CD4-positive, alpha-beta T cell treated with Interleukin-4 for 4 hours (primary cell): Measurements from ENCODE around the gene NIF3L1.

Source experiments
- DNase-seq: peaks from one replicate; pipeline ENCODE4 v3.0.0-alpha.2; 2020

Gene NIF3L1

DNA sequence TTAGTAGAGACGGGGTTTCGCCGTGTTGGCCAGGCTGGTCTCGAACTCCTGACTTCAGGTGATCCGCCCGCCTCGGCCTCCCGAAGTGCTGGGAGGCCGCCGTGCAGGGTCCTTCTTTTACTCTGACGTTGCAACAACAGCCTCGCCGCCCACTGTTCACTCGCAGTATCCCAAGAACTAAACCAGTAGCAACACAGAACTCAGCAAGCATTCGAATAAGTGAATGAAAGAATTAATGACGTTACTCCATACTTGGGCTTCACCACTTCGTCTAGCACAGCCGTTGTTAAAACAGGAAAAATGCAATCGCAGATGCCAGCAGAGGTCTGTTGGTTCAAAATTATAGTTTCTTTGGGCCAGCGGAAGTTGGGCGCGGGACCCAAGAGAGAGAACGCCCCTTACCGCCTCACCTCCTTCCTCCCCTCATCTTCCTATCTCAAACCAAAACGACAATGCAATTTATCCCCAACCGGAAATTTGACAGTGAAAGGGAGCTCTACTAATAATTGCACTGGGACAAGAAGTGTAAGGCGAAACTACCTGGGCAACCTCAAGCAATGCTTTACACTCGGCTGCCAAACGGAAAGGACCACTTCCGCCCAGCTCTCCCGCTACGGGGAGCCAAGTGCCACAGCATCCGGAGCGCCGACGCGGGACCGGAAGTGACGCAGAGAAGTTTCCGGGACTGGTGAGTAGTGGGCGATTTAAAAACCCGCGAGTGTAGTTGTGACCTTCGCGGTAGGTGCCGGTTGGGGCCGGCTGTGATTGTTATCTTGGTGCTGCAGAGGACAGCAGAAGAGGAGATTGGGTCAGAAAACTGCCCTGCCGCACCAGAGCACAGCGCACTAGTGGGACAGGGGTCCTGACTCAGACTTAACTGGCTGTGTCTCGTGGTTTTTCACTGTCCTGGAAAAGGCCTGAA lies at the start of gene NIF3L1, which contains the start of gene PPIL3:
Gene NIF3L1, plus strand, starts transcription at position 668 of the 922 bp plus-strand sequence. CDS start 2,573 bp downstream, outside the sequence.
Gene PPIL3, minus strand, starts transcription at position 374 of the 922 bp plus-strand sequence. CDS start 1,462 bp downstream, outside the sequence.
- DNase-seq = peak; percentile 97

- no peak for DNase-seq
Measured at GRCh38 chr2:200839513-200839912, 49.7 kb upstream of the NIF3L1 start.

DNA sequence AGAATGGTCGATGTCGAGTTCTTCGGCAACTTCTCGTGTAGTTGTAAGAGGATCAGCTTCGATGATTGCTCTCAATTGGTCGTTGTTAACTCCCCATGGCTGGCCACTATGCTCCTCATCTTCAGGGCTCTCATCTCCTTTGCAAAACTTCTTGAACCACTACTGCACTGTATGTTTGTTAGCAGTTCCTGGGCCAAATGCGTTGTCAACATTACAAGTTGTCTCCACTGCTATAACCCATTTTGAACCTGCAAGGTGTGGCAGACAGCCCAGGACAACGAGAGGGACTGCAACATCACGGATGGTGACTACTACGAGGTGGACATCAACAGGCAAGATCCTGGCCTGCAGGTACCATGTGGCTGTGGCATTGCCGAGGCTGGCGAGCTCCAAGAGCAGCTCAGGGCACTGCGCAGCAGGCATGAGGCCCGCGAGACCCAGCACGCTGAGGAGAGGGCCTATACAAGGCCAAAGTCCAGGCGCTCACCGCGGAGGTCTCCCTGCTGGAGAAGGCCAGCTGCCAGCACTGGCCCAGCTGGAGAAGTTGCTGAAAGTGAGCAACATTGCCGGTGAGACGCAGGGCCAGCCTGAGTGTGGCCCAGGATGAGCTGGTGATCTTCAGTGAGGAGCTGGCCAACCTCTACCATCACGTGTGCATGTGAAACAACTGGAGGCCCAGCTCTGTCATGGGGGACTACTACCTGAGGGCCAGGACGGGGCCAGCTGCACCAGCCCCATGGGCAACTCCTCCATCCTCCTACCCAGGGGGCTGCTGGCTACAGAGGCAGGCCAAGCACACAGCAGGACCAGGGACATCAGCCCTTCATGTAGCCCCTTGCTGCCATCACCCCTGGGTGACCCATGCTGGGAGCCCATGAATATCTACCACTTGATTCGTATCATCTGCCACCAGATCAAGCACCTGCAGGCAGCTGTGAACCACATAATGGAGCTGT lies 44.9 kb upstream of the NIF3L1 start:
- no peak for DNase-seq

GRCh38 chr2:200845194-200845593 lies 44.0 kb upstream of the NIF3L1 start:
- no peak for DNase-seq

DNA sequence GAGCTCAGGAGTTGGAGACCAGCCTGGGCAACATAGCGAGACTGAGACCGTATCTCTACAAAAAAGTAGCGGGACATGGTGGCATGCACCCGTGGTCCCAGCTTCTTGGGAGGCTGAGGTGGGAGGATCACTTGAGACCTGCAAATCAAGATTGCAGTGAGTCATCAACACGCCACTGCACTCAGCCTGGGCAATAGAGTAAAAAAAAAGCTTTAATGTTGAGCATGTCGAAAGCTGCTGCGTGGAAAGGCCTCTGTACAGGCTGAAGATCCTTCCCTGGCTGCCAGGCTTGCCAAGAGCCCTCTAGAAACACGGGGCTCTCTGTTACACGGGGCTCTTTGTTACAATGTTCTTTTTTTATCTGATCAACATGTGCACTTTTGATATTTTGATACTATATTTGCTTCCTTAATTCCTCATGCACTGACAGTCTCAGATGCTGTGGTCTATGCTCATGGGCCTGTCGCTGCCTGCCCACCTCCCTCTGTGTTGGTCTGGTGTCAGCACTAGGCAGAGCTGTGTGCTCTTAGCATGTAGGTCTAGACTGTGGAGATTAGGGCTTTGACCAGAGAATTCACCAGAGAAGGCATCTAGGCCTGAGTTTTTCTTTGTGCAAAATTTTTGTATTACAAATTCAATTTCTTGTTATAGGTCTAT lies 43.4 kb upstream of the NIF3L1 start:
- DNase-seq = no peak

GRCh38 chr2:200847269-200847668 lies 41.9 kb upstream of the NIF3L1 start:
- no peak for DNase-seq

- DNase-seq = no peak
Measured at GRCh38 chr2:200847939-200848338, 41.2 kb upstream of the NIF3L1 start.

DNA sequence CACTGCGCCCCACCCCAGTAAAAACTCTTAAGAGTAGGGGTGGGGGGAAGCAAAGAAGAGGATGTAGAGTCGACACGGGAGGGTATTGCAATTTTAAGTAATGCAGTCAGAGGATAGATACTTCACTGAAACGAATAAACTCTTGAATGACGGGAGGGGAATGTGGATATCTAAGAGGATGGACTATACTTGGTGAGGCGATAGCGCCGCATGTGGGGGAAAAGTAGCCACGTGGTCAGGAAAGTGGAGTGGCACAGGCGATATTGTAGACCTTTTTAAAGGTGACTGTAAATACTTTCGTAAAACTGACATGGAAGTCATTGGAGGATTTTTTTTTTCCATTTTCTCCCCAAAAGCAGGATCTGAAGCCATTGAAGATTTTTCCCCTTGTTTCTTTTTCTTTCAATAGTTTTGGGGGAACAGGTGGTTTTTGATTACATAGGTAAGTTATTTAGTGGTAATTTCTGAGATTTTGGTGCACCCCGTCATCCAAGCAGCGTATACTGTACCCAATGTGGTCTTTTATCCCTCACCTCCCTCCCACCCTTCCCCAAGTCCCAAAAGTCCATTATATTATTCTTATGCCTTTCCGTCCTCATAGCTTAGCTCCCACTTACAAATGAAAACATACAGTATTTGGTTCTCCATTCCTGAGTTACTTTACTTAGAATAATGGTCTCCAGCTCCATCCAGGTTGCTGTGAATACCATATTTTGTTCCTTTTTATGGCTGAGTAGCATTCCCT lies 38.5 kb upstream of the NIF3L1 start:
- DNase-seq = no peak

DNA sequence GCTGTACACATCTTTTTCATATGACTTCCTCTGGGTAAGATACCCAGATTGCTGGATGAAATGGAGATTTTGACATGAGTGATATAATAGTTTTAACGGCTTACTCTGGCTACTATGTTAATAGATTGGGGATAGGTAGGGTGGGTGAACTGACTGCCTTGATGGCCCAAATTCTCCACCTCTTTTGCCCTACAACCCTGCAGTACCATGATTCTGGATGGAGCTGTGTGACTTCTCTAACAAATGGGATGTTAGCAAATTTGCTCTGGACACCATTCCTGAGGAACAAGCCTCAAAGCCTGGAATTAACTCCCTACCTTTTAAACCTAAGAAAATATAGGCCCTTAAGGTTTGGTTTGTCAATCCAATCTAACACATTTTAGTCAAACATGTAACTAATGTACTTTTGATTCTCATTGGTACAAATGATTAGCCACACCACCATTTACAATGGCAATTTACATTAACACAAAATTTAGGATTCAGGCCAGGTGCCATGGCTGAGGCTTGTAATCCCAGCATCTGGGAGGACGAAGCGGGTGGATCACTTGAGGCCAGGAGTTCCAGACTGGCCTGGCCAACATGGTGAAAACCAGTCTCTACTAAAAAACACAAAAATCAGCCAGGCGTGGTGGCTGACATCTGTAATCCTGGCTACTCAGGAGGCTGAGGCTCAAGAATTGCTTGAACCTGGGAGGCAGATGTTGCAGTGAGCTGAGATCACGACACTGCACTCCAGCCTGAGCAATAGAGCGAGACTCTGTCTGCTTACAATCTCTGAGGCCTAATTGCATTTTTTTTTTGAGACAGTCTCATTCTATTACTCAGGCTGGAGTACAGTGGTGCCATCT lies 37.5 kb upstream of the NIF3L1 start:
- DNase-seq = no peak

DNA sequence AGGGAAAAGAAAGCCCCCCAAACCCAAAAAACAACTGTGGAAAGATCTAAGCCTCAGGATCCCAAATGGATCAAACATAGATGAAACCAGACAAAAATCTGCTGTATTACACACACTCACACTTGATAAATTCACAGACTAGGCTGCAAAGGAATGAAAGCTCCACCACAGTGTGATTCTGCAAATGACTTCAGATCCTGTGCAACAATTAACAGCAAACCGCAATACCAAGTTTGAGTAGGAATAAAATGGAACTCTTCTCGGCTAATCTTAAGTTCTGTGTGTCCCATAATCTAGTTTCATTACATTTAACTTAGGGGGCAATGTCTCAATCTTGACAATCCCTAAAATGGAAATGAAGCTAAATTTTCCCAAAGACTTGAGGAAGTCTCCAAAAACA lies 36.6 kb upstream of the NIF3L1 start:
- no peak for DNase-seq

- DNase-seq = no peak
Measured at GRCh38 chr2:200856806-200857205, 32.4 kb upstream of the NIF3L1 start.

DNA sequence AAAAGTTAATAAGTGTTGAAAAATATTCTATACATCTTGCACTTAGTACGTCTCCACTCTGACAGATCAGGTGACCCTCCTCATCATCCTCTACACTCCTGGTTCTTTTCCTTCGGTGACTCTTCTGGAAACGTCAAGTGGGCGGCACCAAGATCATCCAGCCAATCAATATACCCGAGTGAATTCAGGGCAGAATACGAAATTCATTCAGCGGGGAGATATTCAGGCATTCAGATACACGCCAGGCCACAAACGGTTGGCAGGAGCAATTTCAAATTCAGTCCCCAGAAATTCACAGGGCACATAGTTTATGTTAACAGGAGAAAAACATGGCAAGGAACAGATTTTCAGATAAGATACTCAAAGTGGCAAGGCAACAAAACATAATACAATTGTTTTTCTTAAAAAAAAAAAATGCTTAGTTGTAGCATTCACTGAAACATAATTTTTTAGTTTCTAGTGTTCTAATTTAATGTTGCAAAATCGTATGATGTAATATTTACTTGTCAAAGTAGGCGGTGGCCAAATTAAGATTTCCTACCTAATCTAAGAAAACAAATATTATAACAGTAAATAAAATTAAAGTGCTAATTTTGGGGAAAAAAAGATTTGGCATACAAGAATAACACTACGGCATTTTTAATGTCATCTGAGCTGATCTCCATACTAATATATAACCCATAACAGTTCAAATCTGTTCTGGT lies 28.9 kb upstream of the NIF3L1 start:
- DNase-seq = peak; percentile 23

- no peak for DNase-seq
Measured at GRCh38 chr2:200861617-200862155, 27.5 kb upstream of the NIF3L1 start.

GRCh38 chr2:200862532-200863000 lies 26.6 kb upstream of the NIF3L1 start:
- DNase-seq = peak; percentile 74

- DNase-seq = no peak
Measured at GRCh38 chr2:200863782-200864175, 25.4 kb upstream of the NIF3L1 start.

GRCh38 chr2:200864176-200865034 lies 24.8 kb upstream of the NIF3L1 start, which contains the start of gene CLK1:
TSS of gene CLK1 (minus strand) at chr2:200864658. CDS start at chr2:200861862, 2,796 bp downstream.
- peak; percentile 95 for DNase-seq

DNA sequence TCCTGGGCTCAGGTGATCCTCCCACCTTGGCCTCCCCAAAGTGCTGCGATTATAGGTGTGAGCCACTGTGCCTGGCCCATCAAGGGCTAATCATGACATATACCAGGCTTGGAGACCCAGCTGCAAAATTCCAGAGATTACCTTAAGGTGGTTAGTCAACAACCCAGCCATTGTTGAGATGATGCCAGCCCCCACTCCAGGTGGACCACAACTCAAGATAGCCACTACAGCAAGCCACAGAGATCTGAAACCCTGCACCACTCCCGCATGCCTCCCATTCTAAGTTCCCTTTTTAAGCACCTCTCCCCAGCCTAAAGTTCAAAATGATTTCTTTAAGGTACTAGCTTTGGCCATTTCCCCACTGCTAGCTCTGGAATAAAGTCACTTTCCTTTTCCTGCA lies 20.2 kb upstream of the NIF3L1 start:
- no peak for DNase-seq

GRCh38 chr2:200871151-200871550 lies 18.0 kb upstream of the NIF3L1 start:
- no peak for DNase-seq

GRCh38 chr2:200873560-200873959 lies 15.6 kb upstream of the NIF3L1 start:
- no peak for DNase-seq
